GM23248 (cell line): ENCODE results near the gene C17orf114.

Source experiments
- DNase-seq: peaks from one replicate; pipeline ENCODE4 v3.0.0-alpha.2; 2015
- H2AFZ ChIP-seq: fragments of 200-600 bp; sonication (generic); 2 replicates; pipeline ENCODE4 v1.6.1; 2016; ENCODE audit warnings: antibody characterized with exemption
- H3F3A ChIP-seq: fragments of 200-600 bp; sonication (generic); 2 replicates; pipeline ENCODE4 v1.6.1; 2016; ENCODE audit warnings: mild to moderate bottlenecking, antibody characterized with exemption, mixed run types; ENCODE audit not compliant: insufficient read depth
- H3K27ac ChIP-seq: fragments of 200-600 bp; sonication (generic); 2 replicates; pipeline ENCODE4 v1.5.1; 2016; ENCODE audit warnings: mild to moderate bottlenecking
- H3K27me3 ChIP-seq: fragments of 200-600 bp; sonication (generic); replicated peaks from 2 replicates; pipeline ENCODE4 v1.6.1; 2016; ENCODE audit warnings: mild to moderate bottlenecking; ENCODE audit not compliant: insufficient read depth
- H3K36me3 ChIP-seq: fragments of 200-600 bp; sonication (generic); 2 replicates; pipeline ENCODE4 v1.6.1; 2016; ENCODE audit warnings: low read depth, mild to moderate bottlenecking
- H3K4me1 ChIP-seq: fragments of 200-600 bp; sonication (generic); 2 replicates; pipeline ENCODE4 v1.6.1; 2016; ENCODE audit warnings: mild to moderate bottlenecking; ENCODE audit not compliant: insufficient read depth
- H3K4me2 ChIP-seq: fragments of 200-600 bp; sonication (generic); one replicate; pipeline ENCODE4 v1.6.1; 2016; ENCODE audit warnings: mild to moderate bottlenecking; ENCODE audit not compliant: unreplicated experiment
- H3K4me3 ChIP-seq: fragments of 200-600 bp; sonication (generic); 2 replicates; pipeline ENCODE4 v1.5.1; 2016; ENCODE audit warnings: mild to moderate bottlenecking
- H3K79me2 ChIP-seq: fragments of 200-600 bp; sonication (generic); 2 replicates; pipeline ENCODE4 v1.6.1; 2016; ENCODE audit warnings: mild to moderate bottlenecking; ENCODE audit not compliant: insufficient read depth
- H3K9ac ChIP-seq: fragments of 200-600 bp; sonication (generic); 2 replicates; pipeline ENCODE4 v1.6.1; 2016; ENCODE audit warnings: mild to moderate bottlenecking
- H3K9me2 ChIP-seq: fragments of 200-600 bp; sonication (generic); 2 replicates; pipeline ENCODE4 v1.6.1; 2016; ENCODE audit warnings: mixed run types, mild to moderate bottlenecking, moderate library complexity; ENCODE audit not compliant: insufficient read depth
- H3K9me3 ChIP-seq: fragments of 200-600 bp; sonication (generic); one replicate; pipeline ENCODE4 v1.6.1; 2017; ENCODE audit warnings: low read depth
- H4K20me1 ChIP-seq: fragments of 200-600 bp; sonication (generic); 2 replicates; pipeline ENCODE4 v1.6.0; 2016; ENCODE audit not compliant: insufficient read depth
- EZH2 ChIP-seq: fragments of 200-600 bp; sonication (generic); IDR thresholded peaks from 2 replicates; pipeline ENCODE4 v1.6.1; 2018; ENCODE audit warnings: antibody characterized with exemption, mild to moderate bottlenecking; ENCODE audit not compliant: insufficient read depth, poor library complexity, severe bottlenecking
- EZH2phosphoT487 ChIP-seq: fragments of 200-600 bp; sonication (generic); IDR thresholded peaks from 2 replicates; pipeline ENCODE4 v1.6.1; 2018; ENCODE audit warnings: antibody characterized with exemption, moderate library complexity, mild to moderate bottlenecking, low read depth; ENCODE audit not compliant: insufficient read depth
- WGBS, 2 experiments: methylation state at CpG; one replicate each; pipeline ENCODE4 v1.1.6; 2015 to 2017; ENCODE audit warnings: low lambda C conversion rate in 2 of 2, low coverage in 1 of 2; ENCODE audit errors: missing lambda C conversion rate in 2 of 2; 5-methylcytosine and 5-hydroxymethylcytosine counted together
- in situ Hi-C: fragments of 300-500 bp; cut with MboI; formaldehyde crosslinking; loops from 2 replicates; pipeline ENCODE4 v1.15.0; 2020

C17orf114 gene

DNA sequence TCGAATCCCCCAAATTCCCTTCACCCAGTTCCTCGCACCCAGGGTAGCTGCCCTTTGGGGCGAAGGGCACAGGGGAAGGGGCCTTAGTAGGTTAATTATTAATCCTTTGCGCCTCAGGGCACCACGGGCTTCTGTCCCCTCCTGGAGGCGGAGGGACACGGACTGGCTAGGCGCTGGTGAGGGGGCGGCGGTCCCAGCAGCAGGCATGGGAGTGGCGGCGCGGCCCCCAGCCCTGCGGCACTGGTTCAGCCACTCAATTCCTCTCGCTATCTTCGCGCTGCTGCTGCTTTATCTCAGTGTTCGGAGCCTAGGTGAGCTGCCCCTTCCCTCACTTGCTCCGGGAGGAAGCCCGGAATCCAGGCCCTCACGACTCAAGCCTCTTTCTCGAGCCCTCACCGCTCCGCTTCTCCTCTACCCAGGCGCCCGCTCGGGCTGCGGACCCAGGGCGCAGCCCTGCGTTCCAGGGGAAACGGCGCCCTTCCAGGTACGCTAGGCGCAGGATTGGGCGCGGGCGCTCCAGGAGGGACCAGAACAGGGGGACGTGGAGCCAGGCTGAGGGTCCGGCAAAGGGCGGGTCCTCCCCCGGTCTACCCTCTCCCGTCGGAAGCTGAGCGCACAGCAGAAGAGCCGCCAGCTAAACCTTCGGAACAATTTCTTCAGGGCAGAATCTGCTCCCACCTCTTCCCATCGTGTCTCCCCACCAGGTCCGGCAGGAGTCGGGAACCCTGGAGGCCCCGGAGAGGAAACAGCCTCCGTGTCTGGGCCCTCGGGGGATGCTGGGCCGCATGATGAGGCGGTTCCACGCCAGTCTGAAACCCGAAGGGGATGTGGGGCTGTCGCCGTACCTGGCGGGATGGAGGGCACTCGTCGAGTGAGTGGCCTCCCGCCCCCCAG, 13.1 kb downstream of the C17orf114 start, which contains the start of gene GLTPD2:
Gene GLTPD2, plus strand, starts transcription at position 158 of the 894 bp plus-strand sequence. Its CDS starts 48 bp downstream, at position 206.
- peak within 1 kb of the TSS; percentile 83 for H2AFZ ChIP-seq
- no peaks in the 10 kb centered on the region for H3K9me3 ChIP-seq
- TF ChIP-seq EZH2 (no peak), EZH2phosphoT487 (no peak)
- no peaks in the 10 kb centered on the region for H3K79me2 ChIP-seq
- H3K36me3 ChIP-seq = no peaks in the 10 kb centered on the region
- peak within 1 kb of the TSS; percentile 81 for H3K27ac ChIP-seq
- no peak for DNase-seq
- H3K4me1 ChIP-seq = peaks cover 19% of the 10 kb centered on the region; the same call in 1 of the 2 replicates
- peak within 1 kb of the TSS; percentile 84 for H3K4me2 ChIP-seq
- peak within 1 kb of the TSS; percentile 85 for H3K9ac ChIP-seq
- H3K27me3 ChIP-seq = peaks cover 4% of the 10 kb centered on the region; the same call in 1 of the 2 replicates
- H3K9me2 ChIP-seq = no peaks in the 10 kb centered on the region
- peaks cover 15% of the 10 kb centered on the region for H3F3A ChIP-seq
- no peaks in the 10 kb centered on the region for H4K20me1 ChIP-seq
- WGBS, 2 experiments = 63 to 66% methylated on average over 57 to 58 of the region's 62 CpGs
- in situ Hi-C loops = no loop called here
- H3K4me3 ChIP-seq = peak within 1 kb of the TSS; percentile 88

- Histone ChIP-seq H3K9ac (no peak overlapping the region), H3K4me2 (no peak overlapping the region), H2AFZ (no peak overlapping the region), H3K9me3 (no peaks in the 10 kb centered on the region), H3K9me2 (no peaks in the 10 kb centered on the region), H3K4me1 (peaks cover 19% of the 10 kb centered on the region; the same call in 1 of the 2 replicates), H3K36me3 (no peaks in the 10 kb centered on the region), H3K27ac (no peak overlapping the region), H3K4me3 (no peak overlapping the region), H3F3A (peaks cover 15% of the 10 kb centered on the region), H3K79me2 (no peaks in the 10 kb centered on the region), H4K20me1 (no peaks in the 10 kb centered on the region), H3K27me3 (peaks cover 11% of the 10 kb centered on the region; the same call in 1 of the 2 replicates)
- WGBS, 2 experiments = 86% methylated on average over 14 of the region's 14 CpGs
- no peak for DNase-seq
- in situ Hi-C loops = no loop called here
- TF ChIP-seq EZH2 (no peak), EZH2phosphoT487 (no peak)
Measured at GRCh38 chr17:4788159-4788806, 13.8 kb downstream of the C17orf114 start.

GRCh38 chr17:4786516-4786915, 15.6 kb downstream of the C17orf114 start:
- DNase-seq = peak; percentile 21
- TF ChIP-seq EZH2phosphoT487 = no peak
- no peak for TF ChIP-seq EZH2
- no peaks in the 10 kb centered on the region for H4K20me1 ChIP-seq
- no peaks in the 10 kb centered on the region for H3K9me2 ChIP-seq
- H3K4me2 ChIP-seq = peak overlapping the region; percentile 88
- H3K36me3 ChIP-seq = no peaks in the 10 kb centered on the region
- no peaks in the 10 kb centered on the region for H3K9me3 ChIP-seq
- H3K9ac ChIP-seq = peak overlapping the region; percentile 6; the same call in 1 of the 2 replicates
- H2AFZ ChIP-seq = peak overlapping the region; percentile 84
- H3K4me1 ChIP-seq = peaks cover 19% of the 10 kb centered on the region; the same call in 1 of the 2 replicates
- H3F3A ChIP-seq = peaks cover 15% of the 10 kb centered on the region
- H3K27ac ChIP-seq = no peak overlapping the region
- WGBS, 2 experiments = 22 to 25% methylated on average over 6 of the region's 6 CpGs
- in situ Hi-C loops = no loop called here
- H3K79me2 ChIP-seq = no peaks in the 10 kb centered on the region
- H3K4me3 ChIP-seq = peak overlapping the region; percentile 64
- peaks cover 23% of the 10 kb centered on the region for H3K27me3 ChIP-seq

DNA sequence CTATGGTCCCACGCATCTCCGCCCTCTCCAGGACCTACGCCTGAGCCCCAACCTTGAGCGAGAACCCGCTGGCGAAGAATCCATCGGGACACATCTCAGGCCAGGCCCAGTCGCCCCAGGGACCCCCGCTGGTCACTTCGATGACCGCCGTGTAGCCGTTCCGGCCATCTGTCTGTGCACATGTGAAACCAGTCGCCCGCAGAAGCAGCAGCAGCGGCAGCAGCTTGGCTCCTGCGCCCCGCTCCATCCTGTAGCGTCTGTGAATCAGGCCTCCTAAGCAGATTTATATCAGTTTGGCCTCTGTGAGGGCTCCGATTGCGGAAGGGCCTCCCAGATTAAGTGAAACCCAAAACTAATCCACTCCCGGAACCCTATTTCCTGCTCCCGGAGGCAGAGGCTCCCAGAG, 16.0 kb downstream of the C17orf114 start, which contains the start of gene VMO1:
Gene VMO1, minus strand, starts transcription at position 259 of the 406 bp plus-strand sequence. Its CDS starts 12 bp downstream, at position 247.
- Histone ChIP-seq H3K4me1 (peaks cover 19% of the 10 kb centered on the region; the same call in 1 of the 2 replicates), H3K4me2 (peak within 1 kb of the TSS; percentile 88), H4K20me1 (no peaks in the 10 kb centered on the region), H3K27ac (no peak within 1 kb of the TSS), H3K36me3 (no peaks in the 10 kb centered on the region), H3K27me3 (peaks cover 23% of the 10 kb centered on the region), H2AFZ (peak within 1 kb of the TSS; percentile 84), H3K9me3 (no peaks in the 10 kb centered on the region), H3K9me2 (no peaks in the 10 kb centered on the region), H3K4me3 (peak within 1 kb of the TSS; percentile 64), H3F3A (peaks cover 15% of the 10 kb centered on the region), H3K79me2 (no peaks in the 10 kb centered on the region), H3K9ac (peak within 1 kb of the TSS; percentile 50)
- TF ChIP-seq EZH2phosphoT487 = no peak
- no peak for TF ChIP-seq EZH2
- WGBS, 2 experiments = 11% methylated on average over 24 of the region's 24 CpGs
- in situ Hi-C loops = no loop called here
- DNase-seq = peak; percentile 69
